HG02678 (cell line): ENCODE results near the gene ITGB2.

Experiments
- ATAC-seq: cut with Tn5 transposase; IDR thresholded peaks from one replicate; pipeline ENCODE4 v1.9.1; 2021; ENCODE audit warnings: mild to moderate bottlenecking, moderate library complexity; ENCODE audit not compliant: unreplicated experiment

Gene ITGB2

DNA sequence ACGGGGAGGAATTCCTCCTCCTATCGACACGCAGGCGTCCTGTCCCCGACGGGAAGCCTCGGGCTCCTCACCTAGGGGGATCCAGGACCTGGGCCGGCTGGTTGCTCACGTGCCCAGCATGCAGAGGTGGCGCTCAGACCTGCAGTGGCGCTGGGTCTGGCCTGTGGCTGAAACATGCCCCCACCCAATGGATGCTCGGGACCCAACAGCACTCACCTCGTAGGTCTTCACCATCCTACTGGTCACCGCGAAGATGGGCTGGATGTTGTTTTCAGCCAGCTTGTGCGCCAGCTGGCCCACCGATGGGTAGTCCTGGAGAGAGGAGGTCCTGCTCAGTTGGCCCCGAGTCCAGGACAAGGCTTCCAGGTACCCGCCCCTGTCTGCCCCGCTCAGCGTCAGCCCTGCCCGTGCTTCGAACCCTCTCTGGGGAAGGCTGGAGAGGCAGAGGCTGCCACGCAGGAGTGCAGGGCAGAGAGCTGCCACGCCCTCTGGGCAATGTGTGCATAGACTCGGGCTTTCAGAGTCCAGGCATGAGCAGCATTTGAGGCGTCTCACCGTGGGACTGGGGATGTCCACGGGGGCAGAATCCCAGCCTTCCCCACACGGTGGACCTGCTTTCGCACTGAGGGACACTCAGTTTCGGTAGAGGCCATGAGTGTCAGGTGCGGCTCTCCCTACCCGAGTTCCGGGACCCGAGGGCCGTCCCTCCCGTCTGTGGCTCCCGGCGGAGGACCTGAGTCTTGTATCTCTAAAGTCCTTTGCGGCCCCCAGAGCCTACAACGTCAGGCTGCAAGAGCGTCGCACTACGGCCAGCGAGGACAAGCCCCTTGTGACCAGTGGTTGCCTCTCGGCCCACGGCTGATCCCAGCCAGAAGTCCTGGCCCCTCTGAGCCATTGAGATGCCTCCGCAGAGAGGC lies 21.6 kb downstream of the ITGB2 start:
- ATAC-seq, result no peak

GRCh38 chr21:44898011-44898488 lies 22.6 kb downstream of the ITGB2 start:
- ATAC-seq, result no peak

- no peak for ATAC-seq
Measured at GRCh38 chr21:44897326-44898010, 23.2 kb downstream of the ITGB2 start.

- no peak for ATAC-seq
Measured at GRCh38 chr21:44896561-44897286, 24.0 kb downstream of the ITGB2 start.

- no peak for ATAC-seq
Measured at GRCh38 chr21:44895859-44896258, 24.8 kb downstream of the ITGB2 start.

DNA sequence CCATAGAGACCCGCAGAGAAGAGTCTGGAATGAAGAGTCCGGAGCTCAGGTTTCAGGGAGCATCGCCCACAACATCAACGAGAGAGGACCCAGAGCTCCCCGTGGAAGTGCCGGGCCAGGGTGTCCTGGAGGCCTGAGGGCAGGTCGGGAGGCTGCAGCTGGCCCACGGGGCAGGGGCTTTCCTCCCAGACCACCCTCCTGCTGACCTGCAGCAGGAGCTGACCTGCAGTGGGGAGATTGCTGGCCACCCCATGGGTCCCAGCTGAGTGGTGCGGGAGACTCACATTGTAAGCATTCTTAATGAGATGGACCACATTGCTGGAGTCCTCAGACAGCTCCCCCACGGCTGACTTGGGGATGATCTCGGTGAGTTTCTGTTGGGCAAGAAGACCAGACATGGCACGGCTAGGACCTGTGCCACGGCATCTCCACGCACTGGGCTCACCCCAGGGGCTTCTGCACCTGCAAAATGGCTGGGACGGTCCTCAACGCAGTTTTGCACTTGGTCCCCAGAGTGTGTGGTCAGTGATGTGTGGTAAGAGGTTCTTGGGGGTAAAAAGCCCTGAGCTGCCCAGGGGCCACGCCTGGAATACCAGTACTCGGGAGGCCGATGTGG lies 25.9 kb downstream of the ITGB2 start:
- no peak for ATAC-seq

DNA sequence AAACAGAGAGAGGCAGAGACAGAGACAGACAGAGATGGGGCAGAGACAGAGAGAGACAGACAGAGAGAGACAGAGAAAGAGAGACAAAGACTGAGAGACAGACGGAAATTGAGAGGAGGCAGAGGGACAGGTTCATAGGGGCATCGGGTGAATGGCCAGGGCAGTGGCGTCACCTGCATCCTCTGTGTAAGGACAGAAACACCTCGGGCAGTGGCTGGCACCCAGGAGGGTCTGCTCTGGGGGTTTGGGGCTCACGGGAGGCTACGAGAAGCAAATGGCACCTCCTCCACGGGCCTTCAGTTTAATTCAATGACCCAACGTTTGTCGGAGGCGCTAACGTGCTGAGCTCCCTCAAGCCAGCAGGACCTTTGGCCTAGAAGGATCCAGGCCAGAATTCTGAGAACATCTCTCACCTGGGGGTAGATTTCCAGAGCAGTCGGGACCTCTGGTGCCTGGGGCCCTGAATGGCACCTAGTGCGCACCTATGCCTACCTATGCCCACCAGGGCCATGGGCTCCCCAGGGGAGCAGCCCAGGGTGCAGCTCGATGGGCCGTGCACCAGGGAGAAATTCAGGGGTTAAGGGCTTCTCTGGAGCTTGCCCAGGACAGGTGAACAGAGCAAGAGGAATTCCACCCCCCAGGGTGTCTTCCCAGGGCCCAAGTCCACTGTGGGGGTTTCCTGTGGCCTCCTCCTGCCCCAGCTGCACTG lies 26.6 kb downstream of the ITGB2 start:
- ATAC-seq, result no peak

DNA sequence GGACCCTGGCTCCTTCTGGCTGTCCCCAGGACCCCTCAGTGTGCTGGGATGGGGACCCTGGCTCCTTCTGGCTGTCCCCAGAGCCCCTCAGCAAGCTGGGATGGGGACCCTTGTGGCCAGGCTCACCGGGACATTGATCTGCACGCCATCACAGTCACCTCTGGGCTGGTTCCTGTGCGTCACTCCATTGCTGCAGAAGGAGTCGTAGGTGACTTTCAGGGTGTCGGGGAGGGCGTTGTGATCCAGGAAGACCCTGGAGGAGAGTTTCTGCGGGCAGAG lies 27.5 kb downstream of the ITGB2 start:
- ATAC-seq, result no peak

- no peak for ATAC-seq
Measured at GRCh38 chr21:44892536-44893277, 28.0 kb downstream of the ITGB2 start.

DNA sequence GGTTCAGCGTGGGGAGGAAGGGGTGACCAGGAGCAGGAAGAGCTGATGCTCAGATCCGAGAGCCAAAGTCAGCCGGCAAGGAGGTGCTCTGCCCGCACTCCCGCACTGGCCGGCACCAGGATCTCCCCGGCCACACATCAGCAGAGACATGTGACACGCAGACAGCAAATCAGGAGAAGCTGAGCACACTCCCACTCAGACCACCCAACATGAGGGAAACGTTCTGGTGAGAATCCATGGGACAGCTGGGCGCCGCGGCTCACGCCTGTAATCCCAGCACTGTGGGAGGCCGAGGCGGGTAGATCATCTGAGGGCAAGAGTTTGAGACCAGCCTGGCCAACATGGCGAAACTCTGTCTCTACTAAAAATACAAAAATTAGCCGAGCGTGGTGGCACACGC lies 28.6 kb downstream of the ITGB2 start:
- ATAC-seq, result no peak

DNA sequence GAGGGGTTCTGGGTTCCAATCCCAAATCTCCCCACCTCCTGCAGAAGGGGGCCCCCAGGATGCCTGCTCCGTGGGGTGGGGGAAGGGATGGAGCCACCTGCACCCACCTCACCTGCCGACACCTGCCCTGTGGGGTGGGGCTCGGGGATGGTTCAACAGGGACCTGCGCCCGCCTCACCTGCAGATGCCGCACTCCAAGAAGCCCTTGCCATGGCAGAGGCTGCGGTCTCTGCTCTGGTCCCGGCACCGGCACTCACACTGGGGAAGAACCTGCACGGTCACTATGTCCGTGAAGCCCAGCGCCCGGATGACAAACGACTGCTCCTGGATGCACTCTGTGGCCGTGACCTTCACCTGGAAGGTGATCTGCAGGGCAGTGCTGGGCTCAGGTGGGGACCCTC lies 29.1 kb downstream of the ITGB2 start:
- ATAC-seq, result no peak

GRCh38 chr21:44890961-44891541 lies 29.6 kb downstream of the ITGB2 start:
- ATAC-seq, result no peak

GRCh38 chr21:44890338-44890931 lies 30.3 kb downstream of the ITGB2 start:
- ATAC-seq, result no peak

GRCh38 chr21:44889625-44890337 lies 30.9 kb downstream of the ITGB2 start:
- ATAC-seq, result no peak

DNA sequence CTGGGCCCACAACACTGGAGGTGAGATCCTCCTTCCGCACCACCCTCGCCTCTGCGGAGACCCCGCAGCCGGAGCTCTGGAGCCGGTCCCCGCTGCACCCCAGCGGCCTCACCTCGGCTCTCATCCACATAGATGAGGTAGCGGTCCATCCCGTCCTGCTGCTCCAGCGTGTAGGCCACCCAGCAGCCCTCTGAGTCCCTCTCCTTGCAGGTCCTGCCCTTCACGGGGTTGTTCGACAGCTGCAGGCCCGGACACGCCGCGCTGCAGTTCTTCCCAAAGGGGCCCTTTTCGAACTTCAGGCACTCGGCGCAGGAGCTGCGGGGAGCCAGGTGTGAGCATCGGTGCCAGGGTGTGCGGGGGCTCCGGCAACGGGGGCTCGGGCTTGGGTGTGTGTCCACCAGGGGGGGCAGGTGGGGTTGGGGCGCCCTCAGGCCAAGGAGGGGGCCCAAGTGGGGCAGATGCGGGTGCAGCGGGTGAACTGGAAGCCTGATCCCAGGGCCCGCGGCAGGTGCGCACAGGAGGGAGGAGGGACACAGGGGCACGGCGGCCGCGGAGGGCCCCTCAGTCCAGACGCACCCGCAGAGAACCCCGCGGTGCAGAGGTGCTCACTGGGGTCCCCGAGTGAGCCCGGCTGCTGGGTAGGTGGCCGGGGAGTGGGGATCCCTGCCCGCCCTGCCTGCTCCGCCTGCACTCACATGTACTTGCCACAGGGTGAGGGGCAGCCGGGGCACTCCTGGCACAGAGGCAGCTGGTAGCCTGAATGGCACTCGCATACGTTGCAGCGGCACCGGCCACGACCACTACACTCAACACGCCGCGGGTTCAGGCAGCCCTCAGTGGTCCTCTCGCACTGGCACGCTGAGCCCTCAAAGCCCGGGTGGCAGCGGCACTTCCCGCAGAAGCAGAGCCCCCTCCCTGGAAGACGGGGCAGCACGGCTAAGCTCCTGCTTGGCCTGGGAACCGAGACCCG lies 31.8 kb downstream of the ITGB2 start:
- no peak for ATAC-seq

DNA sequence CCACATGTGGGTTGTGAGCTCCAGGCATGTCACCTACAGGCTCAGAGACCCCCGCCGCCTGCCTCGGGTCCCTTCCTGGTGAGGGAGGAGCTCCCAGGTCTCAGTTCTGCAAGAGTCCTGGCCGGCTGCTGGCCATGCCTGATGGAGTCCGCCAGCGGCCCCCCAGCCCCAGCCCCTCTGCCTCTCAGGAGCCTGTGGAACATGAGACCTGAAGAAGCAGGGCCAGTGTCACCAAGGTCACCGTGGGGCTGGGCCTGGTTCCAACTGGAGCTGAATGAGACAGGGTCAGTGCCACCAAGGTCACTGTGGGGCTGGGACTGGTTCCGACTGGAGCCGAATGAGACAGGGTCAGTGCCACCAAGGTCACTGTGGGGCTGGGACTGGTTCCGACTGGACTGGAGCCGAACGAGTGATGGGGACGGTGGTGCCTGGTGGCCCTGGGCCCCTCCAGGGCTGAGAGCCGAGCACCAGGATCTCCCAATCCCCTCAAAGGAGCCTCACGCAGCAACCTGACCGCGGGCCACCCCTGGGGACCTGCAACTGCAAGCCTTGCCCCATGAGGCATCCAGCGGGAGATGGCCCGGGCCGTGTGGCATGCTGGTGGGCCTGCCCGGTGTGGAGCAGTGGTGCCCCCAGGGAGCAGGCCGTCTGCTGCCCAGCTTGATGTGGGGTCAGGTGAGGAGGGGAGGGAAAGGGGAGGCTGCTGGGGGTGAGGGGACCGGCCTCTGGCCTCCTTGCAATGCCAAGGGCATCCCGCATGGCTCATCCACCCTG lies 32.7 kb downstream of the ITGB2 start:
- no peak for ATAC-seq
